WTC11 (cell line): ENCODE data around the gene ZFP37. TPM values are rescaled to one million over a fixed set of nuclear protein-coding genes. Genes with fewer than 3 reads are reported as not detected.

Source experiments
- ATAC-seq: fragments of 200-7000 bp; cut with Tn5 transposase; 2 replicates; pipeline ENCODE4 v1.10.0; 2021; ENCODE audit warnings: mild to moderate bottlenecking, moderate library complexity
- CTCF ChIA-PET: fragments of 300-600 bp; sonication (Branson Sonifier 250); formaldehyde crosslinking; loops from one replicate; lab custom pipeline; 2021; ENCODE audit warnings: antibody characterized with exemption; lab: Charles Lee
- POLR2A ChIA-PET: fragments of 350-600 bp; sonication (Branson Sonifier 250); formaldehyde crosslinking; loops from one replicate; lab custom pipeline; 2021; ENCODE audit warnings: antibody characterized with exemption; lab: Charles Lee
- DNase-seq: peaks from one replicate; pipeline ENCODE4 v3.0.0; 2021; ENCODE audit warnings: low spot score
- H3K27ac Mint-ChIP-seq: 2 replicates; pipeline ENCODE4 v1.8.0; 2021; ENCODE audit warnings: mixed read lengths
- H3K27me3 Mint-ChIP-seq: 2 replicates; pipeline ENCODE4 v1.8.0; 2021; ENCODE audit warnings: low read depth, mild to moderate bottlenecking, moderate library complexity, mixed read lengths
- H3K36me3 Mint-ChIP-seq: 2 replicates; pipeline ENCODE4 v1.8.0; 2021; ENCODE audit warnings: mixed read lengths
- H3K4me1 Mint-ChIP-seq: 2 replicates; pipeline ENCODE4 v1.8.0; 2022; ENCODE audit warnings: mixed read lengths
- H3K4me3 Mint-ChIP-seq: 2 replicates; pipeline ENCODE4 v1.8.0; 2021; ENCODE audit warnings: mild to moderate bottlenecking, moderate library complexity, mixed read lengths
- H3K9me3 Mint-ChIP-seq: 2 replicates; pipeline ENCODE4 v1.8.0; 2021; ENCODE audit warnings: mixed read lengths
- ATF1 ChIP-seq: sonication (generic); formaldehyde crosslinking; IDR thresholded peaks from 2 replicates; pipeline ENCODE4 v1.8.1; 2023; ENCODE audit warnings: mild to moderate bottlenecking, moderate library complexity, missing genetic modification reagents
- CREM ChIP-seq: sonication (generic); formaldehyde crosslinking; IDR thresholded peaks from 2 replicates; pipeline ENCODE4 v1.8.1; 2022; ENCODE audit warnings: mild to moderate bottlenecking, missing genetic modification reagents, moderate library complexity
- FOXK1 ChIP-seq: sonication (generic); formaldehyde crosslinking; IDR thresholded peaks from 2 replicates; pipeline ENCODE4 v1.8.0; 2022; ENCODE audit warnings: mild to moderate bottlenecking, moderate library complexity, missing genetic modification reagents
- GABPB1 ChIP-seq: sonication (generic); formaldehyde crosslinking; IDR thresholded peaks from 2 replicates; pipeline ENCODE4 v1.8.1; 2023; ENCODE audit warnings: mild to moderate bottlenecking, missing genetic modification reagents
- IRF2 ChIP-seq: sonication (generic); formaldehyde crosslinking; IDR thresholded peaks from 2 replicates; pipeline ENCODE4 v1.8.0; 2022; ENCODE audit warnings: low read depth, missing genetic modification reagents, borderline replicate concordance
- MYBL2 ChIP-seq: sonication (generic); formaldehyde crosslinking; IDR thresholded peaks from 2 replicates; pipeline ENCODE4 v1.8.1; 2023; ENCODE audit warnings: mild to moderate bottlenecking, moderate library complexity, missing genetic modification reagents
- NFATC4 ChIP-seq: fragments of 250-450 bp; sonication (Bioruptor Pico); IDR thresholded peaks from 2 replicates; pipeline ENCODE4 v1.9.0; 2021; ENCODE audit warnings: mild to moderate bottlenecking
- SMAD3 ChIP-seq: sonication (generic); formaldehyde crosslinking; IDR thresholded peaks from 2 replicates; pipeline ENCODE4 v1.8.0; 2022; ENCODE audit warnings: missing genetic modification reagents, mild to moderate bottlenecking, borderline replicate concordance
- SP1 ChIP-seq: sonication (generic); formaldehyde crosslinking; conservative IDR thresholded peaks from 2 replicates; pipeline ENCODE4 v1.8.1; 2022; ENCODE audit warnings: missing genetic modification reagents
- TCF7 ChIP-seq: sonication (generic); formaldehyde crosslinking; IDR thresholded peaks from 2 replicates; pipeline ENCODE4 v1.8.0; 2022; ENCODE audit warnings: mild to moderate bottlenecking, low read depth, missing genetic modification reagents, moderate library complexity
- TEAD1 ChIP-seq: sonication (generic); formaldehyde crosslinking; IDR thresholded peaks from 2 replicates; pipeline ENCODE4 v1.8.0; 2022; ENCODE audit warnings: mild to moderate bottlenecking, missing genetic modification reagents
- ZNF263 ChIP-seq: sonication (generic); formaldehyde crosslinking; IDR thresholded peaks from 2 replicates; pipeline ENCODE4 v1.8.1; 2022; ENCODE audit warnings: low read depth, mild to moderate bottlenecking, moderate library complexity, missing genetic modification reagents
- ZNF423 ChIP-seq: fragments of 250-450 bp; sonication (Bioruptor Pico); IDR thresholded peaks from 2 replicates; pipeline ENCODE4 v2.1.2; 2022; ENCODE audit warnings: mild to moderate bottlenecking, moderate library complexity
- total RNA-seq: library from RNA; stranded (reverse); gene quantifications from 3 replicates; pipeline ENCODE4 v1.2.3, GENCODE V29; 2021
- TF ChIP-seq, protein P1 (sequence below): sonication (generic); formaldehyde crosslinking; IDR thresholded peaks from 2 replicates; pipeline ENCODE4 v1.8.1; 2022; ENCODE audit warnings: missing genetic modification reagents, borderline replicate concordance
- TF ChIP-seq, protein P2 (sequence below): sonication (generic); formaldehyde crosslinking; IDR thresholded peaks from 2 replicates; pipeline ENCODE4 v1.8.1; 2023; ENCODE audit warnings: mild to moderate bottlenecking, missing genetic modification reagents
- TF ChIP-seq, protein P3 (sequence below): fragments of 250-450 bp; sonication (Bioruptor Pico); IDR thresholded peaks from 2 replicates; pipeline ENCODE4 v2.1.2; 2022; ENCODE audit warnings: mild to moderate bottlenecking, moderate library complexity
- TF ChIP-seq, protein P4 (sequence below): sonication (generic); formaldehyde crosslinking; IDR thresholded peaks from 2 replicates; pipeline ENCODE4 v1.8.1; 2023; ENCODE audit warnings: mild to moderate bottlenecking, missing genetic modification reagents
- TF ChIP-seq, protein P5 (sequence below): sonication (generic); formaldehyde crosslinking; IDR thresholded peaks from 2 replicates; pipeline ENCODE4 v1.8.1; 2023; ENCODE audit warnings: mild to moderate bottlenecking, missing genetic modification reagents, borderline replicate concordance
- TF ChIP-seq, protein P6 (sequence below): sonication (generic); formaldehyde crosslinking; IDR thresholded peaks from 2 replicates; pipeline ENCODE4 v1.8.1; 2022; ENCODE audit warnings: mild to moderate bottlenecking, missing genetic modification reagents, moderate library complexity, borderline replicate concordance
- TF ChIP-seq, protein P7 (sequence below): fragments of 250-450 bp; sonication (Bioruptor Pico); IDR thresholded peaks from 2 replicates; pipeline ENCODE4 v1.9.0; 2021; ENCODE audit warnings: mild to moderate bottlenecking
- TF ChIP-seq, protein P8 (sequence below): sonication (generic); formaldehyde crosslinking; IDR thresholded peaks from 2 replicates; pipeline ENCODE4 v1.8.1; 2022; ENCODE audit warnings: mild to moderate bottlenecking, moderate library complexity, missing genetic modification reagents

The ZFP37 gene
- total RNA-seq, 1 experiment from 2014 or later = 5.6 TPM

DNA sequence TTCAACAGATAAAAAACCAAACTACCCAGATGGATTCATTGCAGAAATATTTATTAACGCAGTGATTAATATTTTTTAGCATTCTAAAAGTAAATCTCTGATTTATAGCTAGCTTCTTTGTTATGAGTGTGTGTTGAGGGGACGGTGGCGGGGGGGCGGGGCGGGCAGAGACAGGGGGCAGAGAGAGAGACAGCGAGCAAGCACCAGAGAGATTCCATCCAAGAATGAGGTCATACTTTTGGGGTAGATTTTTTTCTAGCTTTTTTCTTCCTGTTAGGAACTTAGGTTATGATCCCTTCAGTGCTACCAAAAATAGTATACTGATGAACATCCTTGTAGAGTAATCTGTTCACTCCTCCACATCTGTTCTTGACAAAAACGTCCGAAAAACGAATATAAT lies 44.0 kb downstream of the ZFP37 start (continued):
- no peak for TF ChIP-seq NFATC4 (CRISPR knock-in tag)
- TF ChIP-seq SMAD3 (CRISPR knock-in tag) = no peak
- TF ChIP-seq, protein P1, sequence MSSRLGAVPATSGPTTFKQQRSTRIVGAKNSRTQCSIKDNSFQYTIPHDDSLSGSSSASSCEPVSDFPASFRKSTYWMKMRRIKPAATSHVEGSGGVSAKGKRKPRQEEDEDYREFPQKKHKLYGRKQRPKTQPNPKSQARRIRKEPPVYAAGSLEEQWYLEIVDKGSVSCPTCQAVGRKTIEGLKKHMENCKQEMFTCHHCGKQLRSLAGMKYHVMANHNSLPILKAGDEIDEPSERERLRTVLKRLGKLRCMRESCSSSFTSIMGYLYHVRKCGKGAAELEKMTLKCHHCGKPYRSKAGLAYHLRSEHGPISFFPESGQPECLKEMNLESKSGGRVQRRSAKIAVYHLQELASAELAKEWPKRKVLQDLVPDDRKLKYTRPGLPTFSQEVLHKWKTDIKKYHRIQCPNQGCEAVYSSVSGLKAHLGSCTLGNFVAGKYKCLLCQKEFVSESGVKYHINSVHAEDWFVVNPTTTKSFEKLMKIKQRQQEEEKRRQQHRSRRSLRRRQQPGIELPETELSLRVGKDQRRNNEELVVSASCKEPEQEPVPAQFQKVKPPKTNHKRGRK (CRISPR knock-in tag) = no peak
- TF ChIP-seq FOXK1 (CRISPR knock-in tag) = no peak
- TF ChIP-seq, protein P2, sequence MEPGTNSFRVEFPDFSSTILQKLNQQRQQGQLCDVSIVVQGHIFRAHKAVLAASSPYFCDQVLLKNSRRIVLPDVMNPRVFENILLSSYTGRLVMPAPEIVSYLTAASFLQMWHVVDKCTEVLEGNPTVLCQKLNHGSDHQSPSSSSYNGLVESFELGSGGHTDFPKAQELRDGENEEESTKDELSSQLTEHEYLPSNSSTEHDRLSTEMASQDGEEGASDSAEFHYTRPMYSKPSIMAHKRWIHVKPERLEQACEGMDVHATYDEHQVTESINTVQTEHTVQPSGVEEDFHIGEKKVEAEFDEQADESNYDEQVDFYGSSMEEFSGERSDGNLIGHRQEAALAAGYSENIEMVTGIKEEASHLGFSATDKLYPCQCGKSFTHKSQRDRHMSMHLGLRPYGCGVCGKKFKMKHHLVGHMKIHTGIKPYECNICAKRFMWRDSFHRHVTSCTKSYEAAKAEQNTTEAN (CRISPR knock-in tag) = no peak
- TF ChIP-seq, protein P3, sequence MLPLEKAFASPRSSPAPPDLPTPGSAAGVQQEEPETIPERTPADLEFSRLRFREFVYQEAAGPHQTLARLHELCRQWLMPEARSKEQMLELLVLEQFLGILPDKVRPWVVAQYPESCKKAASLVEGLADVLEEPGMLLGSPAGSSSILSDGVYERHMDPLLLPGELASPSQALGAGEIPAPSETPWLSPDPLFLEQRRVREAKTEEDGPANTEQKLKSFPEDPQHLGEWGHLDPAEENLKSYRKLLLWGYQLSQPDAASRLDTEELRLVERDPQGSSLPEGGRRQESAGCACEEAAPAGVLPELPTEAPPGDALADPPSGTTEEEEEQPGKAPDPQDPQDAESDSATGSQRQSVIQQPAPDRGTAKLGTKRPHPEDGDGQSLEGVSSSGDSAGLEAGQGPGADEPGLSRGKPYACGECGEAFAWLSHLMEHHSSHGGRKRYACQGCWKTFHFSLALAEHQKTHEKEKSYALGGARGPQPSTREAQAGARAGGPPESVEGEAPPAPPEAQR = no peak
- TF ChIP-seq ATF1 = no peak
- TF ChIP-seq ZNF423 (CRISPR knock-in tag) = no peak
- TF ChIP-seq, protein P4, sequence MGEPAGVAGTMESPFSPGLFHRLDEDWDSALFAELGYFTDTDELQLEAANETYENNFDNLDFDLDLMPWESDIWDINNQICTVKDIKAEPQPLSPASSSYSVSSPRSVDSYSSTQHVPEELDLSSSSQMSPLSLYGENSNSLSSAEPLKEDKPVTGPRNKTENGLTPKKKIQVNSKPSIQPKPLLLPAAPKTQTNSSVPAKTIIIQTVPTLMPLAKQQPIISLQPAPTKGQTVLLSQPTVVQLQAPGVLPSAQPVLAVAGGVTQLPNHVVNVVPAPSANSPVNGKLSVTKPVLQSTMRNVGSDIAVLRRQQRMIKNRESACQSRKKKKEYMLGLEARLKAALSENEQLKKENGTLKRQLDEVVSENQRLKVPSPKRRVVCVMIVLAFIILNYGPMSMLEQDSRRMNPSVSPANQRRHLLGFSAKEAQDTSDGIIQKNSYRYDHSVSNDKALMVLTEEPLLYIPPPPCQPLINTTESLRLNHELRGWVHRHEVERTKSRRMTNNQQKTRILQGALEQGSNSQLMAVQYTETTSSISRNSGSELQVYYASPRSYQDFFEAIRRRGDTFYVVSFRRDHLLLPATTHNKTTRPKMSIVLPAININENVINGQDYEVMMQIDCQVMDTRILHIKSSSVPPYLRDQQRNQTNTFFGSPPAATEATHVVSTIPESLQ (CRISPR knock-in tag) = no peak
- TF ChIP-seq, protein P5, sequence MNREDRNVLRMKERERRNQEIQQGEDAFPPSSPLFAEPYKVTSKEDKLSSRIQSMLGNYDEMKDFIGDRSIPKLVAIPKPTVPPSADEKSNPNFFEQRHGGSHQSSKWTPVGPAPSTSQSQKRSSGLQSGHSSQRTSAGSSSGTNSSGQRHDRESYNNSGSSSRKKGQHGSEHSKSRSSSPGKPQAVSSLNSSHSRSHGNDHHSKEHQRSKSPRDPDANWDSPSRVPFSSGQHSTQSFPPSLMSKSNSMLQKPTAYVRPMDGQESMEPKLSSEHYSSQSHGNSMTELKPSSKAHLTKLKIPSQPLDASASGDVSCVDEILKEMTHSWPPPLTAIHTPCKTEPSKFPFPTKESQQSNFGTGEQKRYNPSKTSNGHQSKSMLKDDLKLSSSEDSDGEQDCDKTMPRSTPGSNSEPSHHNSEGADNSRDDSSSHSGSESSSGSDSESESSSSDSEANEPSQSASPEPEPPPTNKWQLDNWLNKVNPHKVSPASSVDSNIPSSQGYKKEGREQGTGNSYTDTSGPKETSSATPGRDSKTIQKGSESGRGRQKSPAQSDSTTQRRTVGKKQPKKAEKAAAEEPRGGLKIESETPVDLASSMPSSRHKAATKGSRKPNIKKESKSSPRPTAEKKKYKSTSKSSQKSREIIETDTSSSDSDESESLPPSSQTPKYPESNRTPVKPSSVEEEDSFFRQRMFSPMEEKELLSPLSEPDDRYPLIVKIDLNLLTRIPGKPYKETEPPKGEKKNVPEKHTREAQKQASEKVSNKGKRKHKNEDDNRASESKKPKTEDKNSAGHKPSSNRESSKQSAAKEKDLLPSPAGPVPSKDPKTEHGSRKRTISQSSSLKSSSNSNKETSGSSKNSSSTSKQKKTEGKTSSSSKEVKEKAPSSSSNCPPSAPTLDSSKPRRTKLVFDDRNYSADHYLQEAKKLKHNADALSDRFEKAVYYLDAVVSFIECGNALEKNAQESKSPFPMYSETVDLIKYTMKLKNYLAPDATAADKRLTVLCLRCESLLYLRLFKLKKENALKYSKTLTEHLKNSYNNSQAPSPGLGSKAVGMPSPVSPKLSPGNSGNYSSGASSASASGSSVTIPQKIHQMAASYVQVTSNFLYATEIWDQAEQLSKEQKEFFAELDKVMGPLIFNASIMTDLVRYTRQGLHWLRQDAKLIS (CRISPR knock-in tag) = no peak
- TF ChIP-seq CREM (CRISPR knock-in tag) = no peak
- TF ChIP-seq IRF2 (CRISPR knock-in tag) = no peak
- TF ChIP-seq SP1 (CRISPR knock-in tag) = no peak

DNA sequence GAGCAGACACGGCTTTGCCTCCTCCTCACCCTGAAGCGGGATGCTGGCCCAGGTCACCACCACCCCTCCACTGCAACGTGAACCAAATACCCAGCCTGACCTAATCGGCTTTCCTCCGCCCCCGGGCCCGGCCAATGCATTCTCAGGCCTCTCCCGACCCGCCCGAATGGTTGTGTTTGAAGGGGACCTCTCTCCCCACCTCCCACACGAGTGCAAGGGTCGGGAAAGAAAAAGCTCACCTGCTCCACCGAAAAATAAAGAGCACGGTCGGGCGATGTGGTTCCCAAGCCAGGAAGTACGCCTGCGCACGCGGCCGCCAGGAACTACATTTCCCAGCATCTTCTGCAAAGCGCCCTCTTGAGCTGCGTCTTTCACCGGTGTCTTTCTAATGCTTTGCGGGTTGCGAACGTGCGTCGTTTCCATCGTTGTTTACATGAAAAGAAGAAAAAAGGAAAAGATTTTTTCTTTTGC lies 44.6 kb downstream of the ZFP37 start, which contains the start of gene ZNF883:
Gene ZNF883, minus strand, starts transcription at position 282 of the 471 bp plus-strand sequence.
- Mint-ChIP-seq H3K9me3 (peaks cover 38% of the 10 kb centered on the region), H3K27me3 (peaks cover 9% of the 10 kb centered on the region; the same call in 1 of the 2 replicates), H3K27ac (peak within 1 kb of the TSS; percentile 63; the same call in 1 of the 2 replicates), H3K36me3 (peaks cover 34% of the 10 kb centered on the region), H3K4me3 (peak within 1 kb of the TSS; percentile 92), H3K4me1 (peaks cover 9% of the 10 kb centered on the region)
- POLR2A ChIA-PET = interaction anchor here (0.8 kb wide), 1 partner anchor 9 kb away, joined by 3 read pairs; no protein-coding TSS in a partner anchor
- ATAC-seq (peak; percentile 98), DNase-seq (peak; percentile 77)
- CTCF ChIA-PET = interaction anchor here (1.2 to 1.4 kb wide), 2 partner anchors 41 to 101 kb away, joined by 4 read pairs; no protein-coding TSS in a partner anchor
- TF ChIP-seq, protein P6, sequence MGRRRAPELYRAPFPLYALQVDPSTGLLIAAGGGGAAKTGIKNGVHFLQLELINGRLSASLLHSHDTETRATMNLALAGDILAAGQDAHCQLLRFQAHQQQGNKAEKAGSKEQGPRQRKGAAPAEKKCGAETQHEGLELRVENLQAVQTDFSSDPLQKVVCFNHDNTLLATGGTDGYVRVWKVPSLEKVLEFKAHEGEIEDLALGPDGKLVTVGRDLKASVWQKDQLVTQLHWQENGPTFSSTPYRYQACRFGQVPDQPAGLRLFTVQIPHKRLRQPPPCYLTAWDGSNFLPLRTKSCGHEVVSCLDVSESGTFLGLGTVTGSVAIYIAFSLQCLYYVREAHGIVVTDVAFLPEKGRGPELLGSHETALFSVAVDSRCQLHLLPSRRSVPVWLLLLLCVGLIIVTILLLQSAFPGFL (CRISPR knock-in tag) = no peak
- TF ChIP-seq TEAD1 (CRISPR knock-in tag) = no peak; the same call in 1 of the 2 replicates
- TF ChIP-seq, protein P7, sequence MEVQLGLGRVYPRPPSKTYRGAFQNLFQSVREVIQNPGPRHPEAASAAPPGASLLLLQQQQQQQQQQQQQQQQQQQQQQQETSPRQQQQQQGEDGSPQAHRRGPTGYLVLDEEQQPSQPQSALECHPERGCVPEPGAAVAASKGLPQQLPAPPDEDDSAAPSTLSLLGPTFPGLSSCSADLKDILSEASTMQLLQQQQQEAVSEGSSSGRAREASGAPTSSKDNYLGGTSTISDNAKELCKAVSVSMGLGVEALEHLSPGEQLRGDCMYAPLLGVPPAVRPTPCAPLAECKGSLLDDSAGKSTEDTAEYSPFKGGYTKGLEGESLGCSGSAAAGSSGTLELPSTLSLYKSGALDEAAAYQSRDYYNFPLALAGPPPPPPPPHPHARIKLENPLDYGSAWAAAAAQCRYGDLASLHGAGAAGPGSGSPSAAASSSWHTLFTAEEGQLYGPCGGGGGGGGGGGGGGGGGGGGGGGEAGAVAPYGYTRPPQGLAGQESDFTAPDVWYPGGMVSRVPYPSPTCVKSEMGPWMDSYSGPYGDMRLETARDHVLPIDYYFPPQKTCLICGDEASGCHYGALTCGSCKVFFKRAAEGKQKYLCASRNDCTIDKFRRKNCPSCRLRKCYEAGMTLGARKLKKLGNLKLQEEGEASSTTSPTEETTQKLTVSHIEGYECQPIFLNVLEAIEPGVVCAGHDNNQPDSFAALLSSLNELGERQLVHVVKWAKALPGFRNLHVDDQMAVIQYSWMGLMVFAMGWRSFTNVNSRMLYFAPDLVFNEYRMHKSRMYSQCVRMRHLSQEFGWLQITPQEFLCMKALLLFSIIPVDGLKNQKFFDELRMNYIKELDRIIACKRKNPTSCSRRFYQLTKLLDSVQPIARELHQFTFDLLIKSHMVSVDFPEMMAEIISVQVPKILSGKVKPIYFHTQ (CRISPR knock-in tag) = no peak
- TF ChIP-seq MYBL2 = no peak
- peak; percentile 44; the same call in 1 of the 2 replicates for TF ChIP-seq GABPB1 (CRISPR knock-in tag)
- TF ChIP-seq, protein P8, sequence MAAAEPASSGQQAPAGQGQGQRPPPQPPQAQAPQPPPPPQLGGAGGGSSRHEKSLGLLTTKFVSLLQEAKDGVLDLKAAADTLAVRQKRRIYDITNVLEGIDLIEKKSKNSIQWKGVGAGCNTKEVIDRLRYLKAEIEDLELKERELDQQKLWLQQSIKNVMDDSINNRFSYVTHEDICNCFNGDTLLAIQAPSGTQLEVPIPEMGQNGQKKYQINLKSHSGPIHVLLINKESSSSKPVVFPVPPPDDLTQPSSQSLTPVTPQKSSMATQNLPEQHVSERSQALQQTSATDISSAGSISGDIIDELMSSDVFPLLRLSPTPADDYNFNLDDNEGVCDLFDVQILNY = no peak
- no peak for TF ChIP-seq ZNF263
- no peak for TF ChIP-seq TCF7 (CRISPR knock-in tag)
